ENCODE data around the gene BIVM.

Gene BIVM

GRCh38 chr13:102881819-102882686 lies 83.1 kb downstream of the BIVM start:
- peak; percentile 17 for DNase-seq (ENCODE audit: low spot score)
